ENCODE data around the gene RPS6KB2. TPM values are rescaled to one million over a fixed set of nuclear protein-coding genes. Genes with fewer than 3 reads are reported as not detected.

RPS6KB2 gene
- total and polyA plus RNA-seq, 10 of the 15 experiments (the other 5 are each of a cell fraction or from before 2014, with no cell fraction given) = 0.39 to 101 (median 58.4) TPM

DNA sequence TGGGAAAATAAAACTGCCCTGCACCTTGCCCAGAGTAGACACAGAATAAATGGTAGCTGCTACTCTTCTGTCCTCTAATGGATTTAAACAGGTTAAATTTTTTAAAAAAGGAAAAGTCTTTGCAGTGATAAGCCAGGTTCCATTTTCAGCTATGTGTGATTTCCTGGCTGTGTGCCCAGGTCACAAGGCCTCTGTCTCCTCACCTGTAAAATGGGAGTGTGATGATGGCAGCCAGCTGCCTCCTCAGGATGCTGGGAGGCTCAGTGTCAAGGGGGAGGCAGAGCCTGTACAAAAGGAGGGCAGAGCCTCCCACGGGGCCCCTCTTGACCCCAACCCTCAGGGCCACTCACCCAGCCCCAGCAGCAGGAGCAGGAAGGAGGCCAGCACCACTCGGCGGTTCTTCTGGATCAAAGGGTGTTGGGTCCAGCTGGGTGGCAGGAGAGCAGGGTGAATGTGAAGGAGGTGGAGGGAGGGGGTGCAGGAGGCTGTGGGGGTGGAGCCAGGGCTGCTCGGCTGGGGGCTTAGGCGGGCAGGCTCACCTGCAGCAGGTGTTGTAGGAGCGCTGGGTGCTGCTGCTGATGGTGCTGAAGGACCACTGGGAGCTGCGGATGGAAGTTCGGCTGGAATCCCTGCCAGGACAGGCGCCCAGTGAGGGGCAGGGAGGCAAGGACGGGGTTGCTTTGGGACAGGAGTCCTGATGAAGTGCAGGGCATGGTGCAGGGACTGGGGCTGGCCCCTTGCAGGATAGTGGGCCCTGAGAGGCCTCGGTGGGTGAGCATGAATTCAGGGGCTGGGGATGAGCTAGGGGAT is 38.9 kb downstream of the RPS6KB2 start:
- H3K36me3 ChIP-seq (ENCODE audit: control insufficient read depth in 2 of 2, insufficient read depth in 2 of 2, low read length in 1 of 2) = no peaks in the 10 kb centered on the region; a peak in 1 of 4 replicates
- FAIRE-seq = no peak
- DNase-seq (ENCODE audit: low read depth, low spot score) = no peak
- H3K4me3 ChIP-seq = no peak overlapping the region
- BruUV-seq (replicated peaks) = TSS peak; percentile 50
- in situ Hi-C loops (cut with MboI) = no loop called here
- POLR2A ChIA-PET = interaction anchor here (0.6 to 8.1 kb wide), 11 partner anchors 8 to 317 kb away, joined by 3 to 78 read pairs (median 7); partner anchors contain the start of genes AIP, PPP1CA, PTPRCAP and RAD9A
- peaks cover 37% of the 10 kb centered on the region for H3K4me1 ChIP-seq (ENCODE audit: control insufficient read depth, insufficient read depth, low read length)
- no peak overlapping the region for H3K27ac ChIP-seq (ENCODE audit: control insufficient read depth, insufficient read depth)
- H3K9ac ChIP-seq (ENCODE audit: control insufficient read depth, insufficient read depth, low read length) = no peak overlapping the region
- intact Hi-C loops (cut with micrococcal nuclease; ENCODE audit: unreplicated experiment) = no loop called here
- no peaks in the 10 kb centered on the region for H3K9me3 ChIP-seq (replicated peaks; ENCODE audit: control insufficient read depth, insufficient read depth, low read length)
- H2AFZ ChIP-seq (ENCODE audit: control insufficient read depth, low read depth, low read length) = no peak overlapping the region
- no peaks in the 10 kb centered on the region for H4K20me1 ChIP-seq (ENCODE audit: control insufficient read depth, insufficient read depth)
- H3K79me2 ChIP-seq (ENCODE audit: control insufficient read depth, insufficient read depth, low read length) = peaks cover 14% of the 10 kb centered on the region
- peak overlapping the region; percentile 98; the same call in 1 of the 2 replicates for H3K4me2 ChIP-seq (ENCODE audit: control insufficient read depth, insufficient read depth)
- RAD21 ChIA-PET (ENCODE audit: unreplicated experiment) = interaction anchor here (1.1 to 5.5 kb wide), 12 partner anchors 19 to 121 kb away, joined by 3 to 72 read pairs (median 7); partner anchors contain the start of genes AIP, CDK2AP2, PPP1CA and PTPRCAP
- CTCF ChIA-PET = interaction anchor here (0.7 to 5.1 kb wide), 7 partner anchors 13 to 86 kb away, joined by 3 to 36 read pairs (median 4); partner anchors contain the start of genes PITPNM1 and PPP1CA
- ATAC-seq = no peak
- SMC1A ChIA-PET (ENCODE audit: uncharacterized antibody, unreplicated experiment) = interaction anchor here (1.2 to 5.2 kb wide), 4 partner anchors 18 to 116 kb away, joined by 4 to 46 read pairs (median 30); partner anchors contain the start of genes AIP, PPP1CA, PTPRCAP and TBC1D10C
- 79% methylated on average over 8 of the region's 11 CpGs for WGBS (ENCODE audit: insufficient coverage, insufficient replicate concordance, low lambda C conversion rate, missing lambda C conversion rate)
- no peaks in the 10 kb centered on the region for H3K27me3 ChIP-seq (replicated peaks in 1 of 2; ENCODE audit: control insufficient read depth in 2 of 2, insufficient read depth in 2 of 2, low read length in 1 of 2)
- TF ChIP-seq ZNF622 (IDR thresholded peaks at IDR 0.05) (no peak), RUNX3 (IDR thresholded peaks at IDR 0.05; ENCODE audit: low read length) (no peak), GATAD2B (conservative IDR thresholded peaks at IDR 0.05; ENCODE audit: low read depth) (no peak), SMARCA5 (IDR thresholded peaks at IDR 0.05) (0 out of 2 replicates have a peak, but pooled peaks have one; percentile 38), POLR2A (IDR thresholded peaks at IDR 0.05; ENCODE audit: low read depth, low read length) (peak; percentile 50)
- TF ChIP-seq, protein P1, sequence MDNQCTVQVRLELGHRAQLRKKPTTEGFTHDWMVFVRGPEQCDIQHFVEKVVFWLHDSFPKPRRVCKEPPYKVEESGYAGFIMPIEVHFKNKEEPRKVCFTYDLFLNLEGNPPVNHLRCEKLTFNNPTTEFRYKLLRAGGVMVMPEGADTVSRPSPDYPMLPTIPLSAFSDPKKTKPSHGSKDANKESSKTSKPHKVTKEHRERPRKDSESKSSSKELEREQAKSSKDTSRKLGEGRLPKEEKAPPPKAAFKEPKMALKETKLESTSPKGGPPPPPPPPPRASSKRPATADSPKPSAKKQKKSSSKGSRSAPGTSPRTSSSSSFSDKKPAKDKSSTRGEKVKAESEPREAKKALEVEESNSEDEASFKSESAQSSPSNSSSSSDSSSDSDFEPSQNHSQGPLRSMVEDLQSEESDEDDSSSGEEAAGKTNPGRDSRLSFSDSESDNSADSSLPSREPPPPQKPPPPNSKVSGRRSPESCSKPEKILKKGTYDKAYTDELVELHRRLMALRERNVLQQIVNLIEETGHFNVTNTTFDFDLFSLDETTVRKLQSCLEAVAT (IDR thresholded peaks at IDR 0.05) = no peak
